Hypothalamus (tissue), 51 donors: Measurements from ENCODE around the gene ZNF358.

Experiments used
- DNase-seq, 51 donors: peaks; one replicate each; lab custom pipeline; 2025; lab: John Stamatoyannopoulos, UW

ZNF358 gene

DNA sequence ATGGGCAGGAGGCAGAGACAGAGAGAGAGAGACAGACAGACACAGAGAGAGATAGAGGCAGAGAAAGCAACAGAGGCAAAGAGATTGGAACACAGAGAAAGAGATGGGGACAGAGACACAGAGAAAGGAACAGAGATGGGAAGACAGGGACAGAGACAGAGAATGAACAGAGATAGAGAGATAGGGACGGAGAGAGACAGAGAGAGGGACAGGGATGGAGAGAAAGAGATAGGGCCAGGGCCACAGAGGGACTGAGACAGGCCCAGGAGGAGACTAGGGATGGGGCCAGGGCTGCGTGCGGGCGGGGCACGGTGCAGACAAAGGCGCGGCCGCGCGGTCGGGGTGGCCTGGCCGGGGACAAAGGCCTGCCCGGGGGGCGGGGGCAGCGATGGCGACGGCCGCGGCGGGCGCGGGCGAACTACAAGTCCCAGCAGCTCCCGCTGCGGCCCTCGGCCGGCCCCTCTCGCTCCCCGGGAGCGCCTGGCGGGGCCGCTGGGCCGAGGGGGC is at the start of gene ZNF358:
TSS of gene ZNF358 (plus strand) at position 459 of the 507 bp plus-strand sequence. CDS start 3,140 bp downstream, outside the sequence.
- DNase-seq, result peak in 48 of 51 donors; percentile 25 to 89 (median 64)

DNA sequence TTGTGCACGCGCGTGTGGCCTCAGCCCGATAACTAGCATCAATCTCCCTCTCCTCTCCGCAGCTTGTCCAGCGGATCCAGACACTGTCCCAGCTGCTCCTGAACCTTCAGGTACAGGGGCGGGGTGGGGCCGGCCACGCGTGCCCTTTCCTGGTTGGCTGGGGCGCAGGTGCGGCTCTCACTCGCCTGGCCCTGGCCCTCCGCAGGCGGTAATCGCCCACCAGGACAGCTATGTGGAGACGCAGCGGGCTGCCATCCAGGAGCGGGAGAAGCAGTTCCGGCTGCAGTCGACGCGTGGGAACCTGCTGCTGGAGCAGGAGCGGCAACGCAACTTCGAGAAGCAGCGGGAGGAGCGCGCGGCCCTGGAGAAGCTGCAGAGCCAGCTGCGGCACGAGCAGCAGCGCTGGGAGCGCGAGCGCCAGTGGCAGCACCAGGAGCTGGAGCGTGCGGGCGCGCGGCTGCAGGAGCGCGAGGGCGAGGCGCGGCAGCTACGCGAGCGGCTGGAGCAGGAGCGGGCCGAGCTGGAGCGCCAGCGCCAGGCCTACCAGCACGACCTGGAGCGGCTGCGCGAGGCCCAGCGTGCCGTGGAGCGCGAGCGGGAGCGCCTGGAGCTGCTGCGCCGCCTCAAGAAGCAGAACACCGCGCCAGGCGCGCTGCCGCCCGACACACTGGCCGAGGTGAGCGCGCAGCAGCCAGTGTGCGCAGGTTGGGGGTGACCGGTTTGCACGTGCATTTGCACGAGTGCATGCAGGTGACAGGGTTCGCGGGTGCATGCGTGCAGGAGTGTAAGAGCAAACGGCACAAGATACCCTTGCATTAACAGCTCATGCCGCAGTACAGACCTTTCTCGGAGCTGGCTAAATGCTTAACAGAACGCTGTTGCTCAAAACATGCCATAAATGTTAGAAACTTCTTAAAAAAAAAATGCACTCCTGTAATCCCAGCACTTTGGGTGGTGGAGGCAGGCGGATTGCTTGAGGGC is 48.6 kb upstream of the ZNF358 start:
- no peak for DNase-seq

- no peak for DNase-seq
Measured at GRCh38 chr19:7468840-7469239, 47.1 kb upstream of the ZNF358 start.

GRCh38 chr19:7469669-7470285 is 46.1 kb upstream of the ZNF358 start:
- DNase-seq, result no peak

- no peak for DNase-seq
Measured at GRCh38 chr19:7470540-7471305, 45.2 kb upstream of the ZNF358 start.

DNA sequence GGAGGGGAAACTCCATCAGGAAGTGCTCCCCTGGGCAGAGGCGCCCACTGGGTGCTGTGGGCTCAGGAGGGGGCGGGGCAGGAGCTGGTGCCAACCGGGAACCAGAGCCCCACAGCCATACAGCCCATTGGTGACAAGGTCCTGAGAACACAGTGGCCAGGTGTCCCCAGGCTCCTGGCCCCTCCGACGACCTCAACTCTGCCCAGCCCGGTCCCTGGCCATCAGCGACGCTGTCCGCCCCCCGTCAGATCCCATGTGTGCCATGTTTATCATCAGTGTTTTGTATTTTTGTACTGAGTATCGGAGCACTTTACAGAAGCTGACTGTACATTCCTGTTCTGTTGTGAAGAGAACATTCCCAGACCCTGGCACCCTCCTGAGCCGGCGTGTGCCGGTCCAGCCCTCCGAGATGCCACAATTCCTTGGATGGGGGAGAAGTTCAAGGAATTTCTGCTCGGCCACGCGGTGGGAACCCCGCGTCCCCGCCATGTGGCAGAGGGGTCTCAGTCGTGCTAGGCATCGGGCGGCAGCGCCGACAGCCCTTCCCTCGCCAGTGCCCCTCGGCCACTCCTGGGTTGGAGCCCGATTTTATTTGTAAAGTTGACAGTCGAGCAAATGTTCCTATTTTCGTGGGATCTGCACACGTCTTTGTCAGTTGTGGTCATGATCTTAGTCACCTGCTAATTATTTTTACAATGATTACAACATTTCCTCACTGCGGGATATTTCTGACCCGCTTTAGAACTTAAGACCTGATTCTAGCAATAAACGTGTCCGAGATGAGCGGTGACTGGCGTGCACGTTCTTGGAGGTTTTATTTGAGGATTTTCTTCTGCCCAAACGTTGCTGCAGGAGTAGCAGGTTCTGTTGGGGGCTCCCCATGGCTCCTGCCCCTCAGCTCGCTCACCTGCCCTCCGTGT is 43.9 kb upstream of the ZNF358 start:
- DNase-seq, result no peak

DNA sequence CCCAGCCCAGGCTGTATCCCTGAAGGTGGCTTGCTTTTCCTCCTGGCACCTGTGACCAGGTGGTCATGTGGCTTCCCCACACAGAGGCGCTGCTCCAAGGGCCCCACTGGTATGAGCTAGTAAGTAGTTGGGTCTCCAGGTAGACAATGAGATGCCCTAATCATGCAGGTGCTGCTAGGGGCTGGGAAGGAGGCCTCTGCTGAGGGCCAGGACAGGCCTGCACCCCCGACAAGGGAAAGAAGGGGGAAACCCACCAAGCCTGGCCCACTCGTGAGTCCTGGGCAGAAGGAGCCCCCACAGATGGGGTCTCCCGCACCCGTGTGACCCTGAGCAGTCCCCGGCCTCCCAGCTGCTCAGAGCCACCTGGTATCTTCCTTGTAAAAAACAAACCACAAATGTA is 40.2 kb upstream of the ZNF358 start:
- DNase-seq, result no peak

DNA sequence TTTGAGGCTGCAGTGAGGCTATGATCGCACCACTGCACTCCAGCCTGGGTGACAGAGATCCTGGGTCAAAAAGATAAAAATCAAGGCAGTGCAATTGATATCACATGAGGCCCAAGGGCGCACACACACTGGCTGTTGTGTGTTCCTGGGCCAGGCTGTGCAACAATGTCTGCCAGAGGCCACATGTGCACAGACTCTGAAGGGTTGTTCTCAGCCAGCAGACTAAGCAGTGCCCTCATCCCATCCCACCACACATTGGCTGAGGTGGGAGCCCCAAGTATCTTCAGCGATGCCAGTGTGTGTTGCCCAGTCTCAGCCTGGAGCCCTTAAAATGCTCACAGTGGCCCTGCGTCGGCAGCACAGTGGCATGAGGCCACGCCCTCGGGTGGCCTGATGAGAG is 39.7 kb upstream of the ZNF358 start:
- DNase-seq, result no peak

GRCh38 chr19:7476777-7477494 is 39.0 kb upstream of the ZNF358 start:
- DNase-seq, result no peak

DNA sequence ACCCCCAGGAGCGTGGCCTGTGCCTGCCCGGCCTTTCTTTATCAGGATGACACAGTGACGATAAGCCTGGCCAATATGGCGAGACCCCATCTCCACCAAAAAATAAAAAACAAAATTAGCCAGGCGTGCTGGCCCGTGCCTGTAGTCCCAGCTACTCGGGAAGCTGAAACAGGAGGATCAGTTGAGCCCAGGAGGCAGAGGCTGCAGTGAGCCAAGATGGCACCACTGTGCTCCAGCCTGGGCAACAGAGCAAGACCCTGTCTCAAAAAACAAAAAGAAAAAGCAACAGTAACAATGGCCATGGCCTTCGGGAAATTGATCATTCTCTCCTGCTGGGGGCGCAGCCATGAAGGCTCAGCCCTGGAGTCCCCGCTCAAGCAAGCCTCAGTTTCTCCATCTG is 38.1 kb upstream of the ZNF358 start:
- DNase-seq, result no peak

DNA sequence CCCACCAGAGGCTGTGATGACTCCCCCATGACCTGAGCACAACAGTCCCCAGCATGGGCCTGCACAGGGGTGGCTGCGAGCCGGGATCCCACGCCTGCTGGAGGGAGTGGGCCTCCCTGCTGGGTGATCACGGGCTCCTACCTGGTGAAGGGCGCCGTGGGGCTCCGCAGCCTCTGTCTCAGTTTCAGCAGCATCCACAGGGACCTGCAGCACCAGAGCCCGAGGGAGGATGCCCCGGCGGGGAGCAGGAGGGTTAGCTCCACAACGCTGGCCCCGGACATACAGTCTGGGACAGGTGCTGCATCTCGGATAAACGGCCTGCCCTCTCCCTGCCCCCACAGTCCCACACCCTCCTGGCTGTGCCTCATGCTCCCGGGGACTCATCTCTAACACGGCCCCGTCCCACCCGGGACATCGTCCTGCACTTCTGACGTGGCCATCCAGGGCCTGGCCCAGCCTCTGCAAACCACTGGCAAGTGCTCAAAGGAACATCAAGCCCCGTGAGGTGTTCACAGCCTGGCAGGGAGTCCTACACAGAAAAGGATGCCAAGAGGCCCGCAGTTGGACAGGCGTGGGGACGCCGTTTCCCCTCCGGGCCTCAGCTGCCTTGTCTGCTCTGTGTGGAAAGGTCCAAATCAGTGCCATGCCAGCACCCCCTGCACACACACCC is 37.6 kb upstream of the ZNF358 start:
- DNase-seq, result no peak

GRCh38 chr19:7478843-7479227 is 37.1 kb upstream of the ZNF358 start:
- DNase-seq, result no peak

DNA sequence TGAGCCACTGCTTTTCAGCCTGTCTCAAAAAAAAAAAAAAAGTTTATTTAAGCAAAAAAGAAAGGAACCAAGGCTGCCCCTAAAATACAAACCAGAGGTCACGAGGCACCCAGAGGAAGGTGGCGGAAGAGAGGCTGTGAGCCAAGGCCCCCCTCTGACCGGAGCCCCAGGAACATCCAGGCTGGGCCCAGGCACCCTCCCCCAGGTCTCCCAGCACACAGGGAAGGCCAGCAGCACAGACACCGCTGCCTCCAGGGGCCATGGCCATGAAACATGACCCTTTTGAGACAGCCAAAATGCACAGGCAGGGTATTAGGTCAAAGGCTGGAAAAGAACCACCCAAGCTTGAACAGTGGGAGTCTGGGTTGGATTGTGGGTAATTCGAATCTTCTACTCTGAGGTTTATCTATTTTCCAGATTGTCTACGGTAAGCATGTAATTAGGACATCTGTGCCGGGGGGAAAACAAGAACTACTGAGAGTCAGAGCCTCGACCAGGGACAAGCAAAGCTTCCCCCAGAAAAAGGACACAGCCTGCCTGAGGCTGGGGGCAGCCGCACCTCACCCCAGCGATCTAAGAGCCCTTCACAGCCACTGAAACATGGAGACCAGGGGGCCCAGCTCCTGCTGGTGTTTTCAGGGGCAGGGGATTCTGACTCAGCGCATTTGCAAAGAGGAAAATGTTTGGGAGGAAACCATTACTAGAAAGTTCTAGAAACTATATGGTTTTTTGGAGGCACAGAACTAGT is 35.5 kb upstream of the ZNF358 start:
- peak in 1 of 51 donors; percentile 7 for DNase-seq

DNA sequence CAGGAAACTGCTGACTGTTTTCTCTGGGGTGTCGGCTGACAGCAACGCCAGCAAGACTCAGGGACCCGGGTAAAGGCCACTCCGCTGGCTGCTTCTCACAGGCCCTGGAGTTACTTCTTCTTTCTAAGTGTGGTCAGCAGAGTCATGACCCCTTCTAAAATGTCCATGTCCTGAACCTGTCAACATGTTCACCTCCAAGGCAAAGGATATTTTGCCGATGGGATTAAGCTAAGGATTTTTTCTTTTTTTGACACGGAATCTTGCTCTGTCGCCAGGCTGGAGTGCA is 35.0 kb upstream of the ZNF358 start:
- DNase-seq, result peak in 1 of 51 donors; percentile 8

DNA sequence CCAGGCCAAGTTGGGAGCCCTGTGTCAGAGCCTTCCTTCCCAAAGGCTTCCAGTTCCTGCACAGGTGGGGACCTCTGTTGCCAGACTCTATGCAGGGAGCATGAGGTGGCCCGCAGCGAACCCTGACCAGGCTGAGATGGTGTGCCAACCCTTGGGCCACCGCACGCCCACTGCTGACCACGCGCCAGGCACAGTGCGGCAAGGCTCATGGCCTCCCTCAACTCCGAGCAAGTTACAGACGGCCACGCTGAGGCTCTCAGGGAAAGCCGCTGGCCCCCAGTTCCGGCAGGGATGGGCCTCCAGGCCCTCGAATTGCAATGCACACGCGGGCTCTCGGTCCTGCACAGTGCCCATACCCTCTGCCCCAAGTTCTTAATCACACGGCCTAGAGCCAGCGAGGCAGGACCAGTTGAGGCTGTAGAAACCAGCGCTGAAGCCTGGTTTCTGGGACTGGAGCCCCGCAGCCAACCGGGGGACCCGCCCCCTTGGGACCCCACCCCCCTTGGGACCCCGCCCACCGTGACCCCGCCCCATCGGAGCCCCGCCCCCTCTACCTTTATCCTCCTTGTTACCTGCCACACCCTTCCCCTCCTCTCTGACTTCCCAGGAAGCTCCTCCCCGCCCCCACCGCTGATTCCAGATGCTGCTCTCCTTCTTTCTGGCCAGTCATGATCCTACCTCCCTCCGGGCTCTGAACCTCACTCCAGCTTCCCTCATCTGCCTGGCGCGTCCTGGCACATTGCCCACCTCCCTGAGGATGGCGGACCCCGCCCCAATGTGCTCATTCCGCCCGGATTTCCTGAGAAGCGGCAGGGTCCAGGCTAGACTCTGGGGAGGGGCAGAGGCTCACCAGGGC is 33.1 kb upstream of the ZNF358 start:
- DNase-seq, result no peak

- DNase-seq, result no peak
Measured at GRCh38 chr19:7483720-7484201, 32.1 kb upstream of the ZNF358 start.

GRCh38 chr19:7486923-7487322 is 29.0 kb upstream of the ZNF358 start:
- DNase-seq, result no peak
